HPDE6-E6E7 (cell line): Measurements from ENCODE around the gene SCGB1D4.

ENCODE experiments used
- DNase-seq: peaks from one replicate; pipeline ENCODE4 v3.0.0; 2011; ENCODE audit warnings: missing footprints; ENCODE audit errors: extremely low spot score

SCGB1D4 gene

GRCh38 chr11:62273789-62274275, 25.0 kb downstream of the SCGB1D4 start:
- DNase-seq: no peak

- DNase-seq: no peak
Observed at GRCh38 chr11:62273284-62273683, 25.6 kb downstream of the SCGB1D4 start.

- no peak for DNase-seq
Observed at GRCh38 chr11:62269654-62270278, 29.1 kb downstream of the SCGB1D4 start, which contains the start of gene SCGB2A2. Gene SCGB2A2, plus strand, starts transcription at chr11:62270158. Its CDS starts 59 bp downstream, at chr11:62270217.

- DNase-seq: no peak
Observed at GRCh38 chr11:62267576-62267975, 31.3 kb downstream of the SCGB1D4 start.

GRCh38 chr11:62267050-62267449, 31.8 kb downstream of the SCGB1D4 start:
- DNase-seq: no peak

GRCh38 chr11:62266558-62266957, 32.3 kb downstream of the SCGB1D4 start:
- DNase-seq: no peak

GRCh38 chr11:62264004-62264403, 34.9 kb downstream of the SCGB1D4 start:
- no peak for DNase-seq

GRCh38 chr11:62260261-62260953, 38.5 kb downstream of the SCGB1D4 start:
- DNase-seq: no peak

GRCh38 chr11:62256281-62256680, 42.6 kb downstream of the SCGB1D4 start:
- no peak for DNase-seq

- no peak for DNase-seq
Observed at GRCh38 chr11:62253999-62254542, 44.8 kb downstream of the SCGB1D4 start.

GRCh38 chr11:62251698-62252097, 47.2 kb downstream of the SCGB1D4 start:
- DNase-seq: no peak
